HG03045 (cell line): ENCODE results near the gene NKD2.

ENCODE experiments used
- ATAC-seq: cut with Tn5 transposase; IDR thresholded peaks from one replicate; pipeline ENCODE4 v1.9.1; 2021; ENCODE audit warnings: mild to moderate bottlenecking, moderate library complexity; ENCODE audit not compliant: unreplicated experiment

The NKD2 gene

GRCh38 chr5:1039706-1040260, 31.2 kb downstream of the NKD2 start:
- no peak for ATAC-seq

DNA sequence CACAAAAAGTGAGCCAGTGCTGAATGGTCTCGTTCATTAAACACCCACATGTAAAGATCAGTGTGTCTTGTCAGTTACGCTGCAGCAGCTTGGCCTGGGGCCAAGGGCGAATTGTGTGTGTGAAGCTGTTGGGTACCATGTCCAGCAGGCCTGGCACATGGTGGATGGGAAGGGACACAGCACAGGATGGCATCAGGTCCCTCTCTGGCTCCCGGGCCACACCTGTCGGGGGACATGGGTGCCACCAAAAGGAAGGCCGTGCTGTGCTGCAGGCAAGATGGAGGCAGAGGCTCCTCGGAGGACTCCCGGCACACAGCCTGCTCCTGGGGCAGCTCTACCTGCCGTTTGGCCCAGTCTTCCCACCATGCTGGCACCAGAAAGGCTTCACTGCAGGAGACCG, 32.0 kb downstream of the NKD2 start:
- ATAC-seq: no peak

- ATAC-seq: no peak
Observed at GRCh38 chr5:1041225-1042143, 32.9 kb downstream of the NKD2 start.

- ATAC-seq: no peak
Observed at GRCh38 chr5:1042626-1043025, 34.0 kb downstream of the NKD2 start.

DNA sequence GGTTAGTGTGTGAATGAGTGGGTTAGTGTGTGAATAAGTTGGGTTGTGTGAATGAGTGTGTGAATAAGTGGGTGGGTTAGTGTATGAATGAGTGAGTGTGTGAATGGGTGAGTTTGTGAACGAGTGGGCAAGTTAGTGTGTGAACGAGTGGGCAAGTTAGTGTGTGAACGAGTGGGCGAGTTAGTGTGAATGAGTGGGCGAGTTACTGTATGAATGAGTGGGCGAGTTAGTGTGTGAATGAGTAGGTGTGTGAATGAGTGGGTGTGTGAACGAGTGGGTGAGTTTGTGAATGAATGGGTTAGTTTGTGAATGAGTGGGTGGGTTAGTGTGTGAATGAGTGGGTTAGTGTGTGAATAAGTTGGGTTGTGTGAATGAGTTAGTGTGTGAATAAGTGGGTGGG, 34.7 kb downstream of the NKD2 start:
- ATAC-seq: no peak

DNA sequence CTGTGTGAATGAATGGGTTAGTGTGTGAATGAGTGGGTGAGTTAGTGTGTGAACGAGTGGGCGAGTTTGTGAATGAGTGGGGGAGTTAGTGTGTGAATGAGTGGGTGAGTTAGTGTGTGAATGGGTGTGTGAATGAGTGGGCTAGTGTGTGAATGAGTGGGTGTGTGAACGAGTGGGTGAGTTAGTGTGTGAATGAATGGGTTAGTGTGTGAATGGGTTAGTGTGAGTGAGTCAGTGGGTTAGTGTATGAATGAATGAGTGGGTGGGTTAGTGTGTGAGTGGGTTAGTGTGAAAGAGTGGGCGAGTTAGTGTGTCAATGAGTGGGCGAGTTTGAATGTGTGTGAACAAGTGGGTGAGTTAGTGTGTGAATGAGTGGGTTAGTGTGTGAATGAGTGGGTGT, 35.5 kb downstream of the NKD2 start:
- ATAC-seq: no peak

GRCh38 chr5:1045960-1046560, 37.5 kb downstream of the NKD2 start:
- no peak for ATAC-seq

GRCh38 chr5:1047332-1047965, 38.8 kb downstream of the NKD2 start:
- no peak for ATAC-seq

DNA sequence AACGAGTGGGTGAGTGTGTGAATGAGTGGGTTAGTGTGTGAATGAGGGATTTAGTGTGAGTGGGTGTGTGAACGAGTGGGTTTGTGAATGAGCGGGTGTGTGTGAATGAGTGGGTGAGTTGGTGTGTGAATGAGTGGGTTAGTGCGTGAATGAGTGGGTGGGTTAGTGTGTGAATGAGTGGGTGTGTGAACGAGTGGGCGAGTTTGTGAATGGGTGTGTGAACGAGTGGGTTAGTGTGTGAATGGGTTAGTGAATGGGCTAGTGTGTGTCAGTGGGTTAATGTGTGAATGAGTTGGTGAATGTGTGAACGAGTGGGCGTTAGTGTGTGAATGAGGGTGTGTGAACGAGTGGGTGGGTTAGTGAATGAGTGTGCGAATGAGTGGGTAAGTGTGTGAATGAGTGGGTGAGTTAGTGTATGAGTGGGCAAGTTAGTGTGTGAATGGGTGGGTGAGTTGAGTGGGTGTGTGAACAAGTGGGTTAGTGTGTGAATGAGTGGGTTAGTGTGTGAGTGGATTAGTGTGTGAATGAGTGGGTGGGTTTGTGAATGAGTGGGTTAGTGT, 39.6 kb downstream of the NKD2 start:
- no peak for ATAC-seq

GRCh38 chr5:1048861-1049838, 40.5 kb downstream of the NKD2 start:
- ATAC-seq: no peak

DNA sequence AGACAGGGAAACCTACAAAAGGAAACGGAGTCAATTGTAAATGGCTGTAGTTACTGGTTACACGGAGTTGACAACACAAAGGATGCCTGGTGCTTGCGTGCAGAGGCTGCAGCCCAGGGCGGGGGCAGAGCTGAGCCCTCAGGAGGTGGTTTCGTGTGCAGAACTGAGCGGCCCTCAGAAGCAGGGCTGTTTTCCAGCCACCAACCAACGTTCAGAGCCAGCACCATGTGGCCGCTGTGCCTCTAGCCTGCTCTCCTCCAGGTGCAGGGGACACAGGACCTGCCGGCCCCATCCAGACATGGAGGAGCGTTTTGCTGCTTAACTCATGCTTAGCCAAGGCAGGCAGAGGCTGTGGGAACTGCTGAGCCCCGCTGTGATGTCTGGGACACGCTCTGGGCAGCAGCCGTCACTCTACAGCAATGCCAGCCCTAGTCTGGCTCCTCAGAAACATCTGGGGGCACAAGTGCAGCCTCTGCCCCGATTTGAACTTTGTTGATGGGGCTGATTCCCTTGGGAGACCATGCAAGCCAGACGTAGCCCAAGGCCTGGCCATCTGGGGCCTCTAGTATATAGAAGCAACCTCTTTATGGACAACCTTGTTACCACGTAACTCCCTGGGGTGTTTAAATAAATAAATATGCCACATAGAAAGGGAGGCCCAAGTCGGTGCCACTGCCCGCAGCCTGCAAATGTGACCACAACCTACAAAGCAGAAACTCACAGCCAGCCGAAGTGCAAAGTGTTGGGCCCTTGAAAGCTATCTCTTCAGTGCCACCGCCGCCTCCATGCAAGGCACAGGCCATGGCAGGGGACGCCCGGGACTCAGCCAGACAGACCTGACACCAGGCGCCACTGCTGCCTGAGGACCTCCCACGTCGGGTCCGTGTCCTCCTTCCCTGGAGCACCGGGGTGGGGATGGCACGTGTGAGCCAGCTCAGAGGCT, 42.1 kb downstream of the NKD2 start:
- ATAC-seq: no peak

DNA sequence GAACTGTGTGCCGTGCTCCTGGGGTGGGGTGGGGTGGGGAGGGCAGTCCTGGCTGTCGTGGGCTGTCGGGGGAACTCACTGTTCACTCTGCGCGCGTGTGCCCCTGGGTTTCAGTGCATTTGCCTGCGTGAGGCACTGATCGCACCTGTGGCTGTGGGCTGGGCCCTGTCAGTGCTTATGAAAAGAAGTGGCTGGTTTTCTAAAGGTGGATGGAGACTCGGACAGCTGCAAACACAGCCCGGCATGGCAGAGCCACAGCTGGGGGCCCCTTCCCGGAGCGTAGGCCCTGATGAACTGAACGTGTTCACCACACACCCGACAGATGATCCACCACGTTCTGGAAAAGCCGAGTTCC, 42.7 kb downstream of the NKD2 start:
- no peak for ATAC-seq

GRCh38 chr5:1052076-1052475, 43.5 kb downstream of the NKD2 start:
- no peak for ATAC-seq

- ATAC-seq: no peak
Observed at GRCh38 chr5:1052641-1053390, 44.2 kb downstream of the NKD2 start.

DNA sequence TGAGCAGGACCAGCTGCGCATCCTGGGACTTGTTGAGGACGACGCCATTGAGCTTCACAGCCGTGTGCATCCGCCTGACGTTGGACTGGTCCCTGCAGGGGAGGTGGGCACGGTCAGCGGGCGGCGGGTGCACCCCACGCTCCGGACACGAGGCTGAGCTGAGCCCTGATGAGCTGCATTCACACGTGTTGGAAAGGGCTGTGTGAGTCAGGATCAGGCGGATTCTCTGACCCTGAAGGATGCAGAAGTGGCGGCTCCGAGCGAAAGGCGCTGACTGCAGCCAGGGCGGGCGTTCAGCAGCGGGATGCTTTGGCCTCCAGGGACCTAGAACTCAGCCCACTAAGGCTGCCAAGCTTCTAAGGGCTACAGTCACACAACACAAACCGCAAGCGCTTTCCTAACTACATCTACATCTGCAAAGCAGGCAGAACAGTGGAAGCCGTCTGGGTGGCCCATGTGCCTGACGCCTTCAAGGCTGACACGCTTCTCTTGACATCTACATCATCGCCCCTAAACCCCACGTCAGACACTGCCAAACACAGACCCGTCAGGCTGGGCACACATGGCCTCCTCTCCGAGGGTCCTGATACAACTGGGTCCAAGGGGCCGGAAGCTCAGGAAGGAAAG, 44.9 kb downstream of the NKD2 start:
- no peak for ATAC-seq

DNA sequence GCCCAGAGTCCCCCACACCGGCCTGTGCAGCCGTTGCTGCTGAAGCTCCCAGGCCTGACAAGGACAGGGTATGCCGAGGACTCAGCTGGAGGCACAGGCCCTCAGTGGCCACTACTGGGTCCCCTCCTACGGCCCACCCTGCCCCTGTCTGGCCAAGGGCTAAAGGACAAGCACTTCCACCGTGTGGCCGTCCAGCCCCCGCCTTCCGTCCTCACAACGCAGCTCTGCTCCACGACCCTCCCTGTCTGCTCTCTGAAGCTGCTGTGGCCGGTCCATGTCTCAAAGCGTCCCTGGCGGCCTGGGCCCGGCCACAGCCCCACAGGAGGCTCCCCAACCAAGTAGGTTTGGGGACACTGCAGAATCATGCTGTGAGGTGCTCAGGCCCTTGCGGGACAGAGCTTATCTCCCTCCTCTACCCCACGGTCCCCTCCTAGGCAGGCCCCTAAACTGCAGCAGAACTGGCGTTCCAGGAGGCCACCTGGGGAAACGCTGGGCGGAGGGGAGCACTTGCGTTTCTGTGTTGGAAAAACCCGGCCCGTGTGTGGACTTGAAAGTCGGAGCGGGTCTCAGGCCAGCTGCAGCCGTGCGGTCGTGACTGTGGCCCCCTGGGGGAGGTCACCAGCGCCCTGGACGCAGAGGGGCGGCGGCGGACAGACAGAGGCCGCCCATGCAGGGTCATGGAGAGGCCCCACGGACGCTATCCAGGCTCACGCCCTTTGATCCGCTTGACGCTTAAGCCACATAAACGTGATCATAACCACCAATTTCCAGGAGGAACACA, 45.6 kb downstream of the NKD2 start:
- no peak for ATAC-seq
